Measurements from ENCODE around the gene CAMTA1. TPM values are rescaled to one million over a fixed set of nuclear protein-coding genes. Genes with fewer than 3 reads are reported as not detected.

Gene CAMTA1
- total and polyA plus RNA-seq, 9 of the 15 experiments (the other 6 are each of a cell fraction or from before 2014, with no cell fraction given) = 43.9 to 161 (median 65.9) TPM

GRCh38 chr1:6984536-6984935, 199.3 kb downstream of the CAMTA1 start:
- Histone ChIP-seq H3K27me3 (ENCODE audit: control insufficient read depth in 2 of 2, insufficient read depth in 2 of 2, low read length in 2 of 2) (peaks cover 24 to 54% of the 10 kb centered on the region in 2 experiments), H3K79me2 (ENCODE audit: control insufficient read depth, insufficient read depth, low read length) (no peaks in the 10 kb centered on the region), H3K27ac (ENCODE audit: extremely low read depth, low read depth, low read length) (no peak overlapping the region), H3K9me3 (replicated peaks; ENCODE audit: control insufficient read depth, insufficient read depth, low read depth, low read length) (no peaks in the 10 kb centered on the region), H3K4me1 (replicated peaks in 1 of 2; ENCODE audit: control insufficient read depth in 2 of 2, insufficient read depth in 2 of 2, low read length in 2 of 2) (no peaks in the 10 kb centered on the region), H3K9ac (ENCODE audit: insufficient read depth in 1 of 2, low read depth in 2 of 2, low read length in 2 of 2) (no peak overlapping the region), H3K4me2 (ENCODE audit: insufficient read depth, low read length) (no peak overlapping the region), H3K9me1 (ENCODE audit: control insufficient read depth, insufficient read depth, low read length) (peaks cover 5% of the 10 kb centered on the region), H4K20me1 (replicated peaks; ENCODE audit: control insufficient read depth, insufficient read depth, low read length) (0 out of 2 replicates have a peak, but pooled peaks cover 6% of the 10 kb centered on the region), H3K36me3 (ENCODE audit: control insufficient read depth, insufficient read depth, low read length) (no peaks in the 10 kb centered on the region), H3K4me3 (no peak overlapping the region), H2AFZ (ENCODE audit: low read depth, low read length) (no peak overlapping the region)
- no TSS peak for BruUV-seq (replicated peaks)
- FAIRE-seq = no peak
- ATAC-seq = no peak
- intact Hi-C loops (cut with micrococcal nuclease) = no loop called here
- under 1% methylated on average over 14 of the region's 14 CpGs for WGBS (ENCODE audit: insufficient coverage, low coverage, missing lambda C conversion rate)
- TF ChIP-seq HOMEZ (CRISPR knock-in tag; IDR thresholded peaks at IDR 0.05) (no peak), PHB (CRISPR knock-in tag; IDR thresholded peaks at IDR 0.05) (no peak), VEZF1 (CRISPR knock-in tag; IDR thresholded peaks at IDR 0.05) (no peak), ZNF184 (CRISPR knock-in tag; IDR thresholded peaks at IDR 0.05) (no peak), ZNF134 (CRISPR knock-in tag; conservative IDR thresholded peaks at IDR 0.05) (no peak), ZNF165 (CRISPR knock-in tag; IDR thresholded peaks at IDR 0.05; ENCODE audit: borderline replicate concordance) (no peak), MEF2D (tag; conservative IDR thresholded peaks at IDR 0.05; ENCODE audit: low read depth) (no peak), KLF1 (tag; IDR thresholded peaks at IDR 0.05) (no peak), NCOA1 (IDR thresholded peaks at IDR 0.05; ENCODE audit: low read depth) (no peak), RFX1 (IDR thresholded peaks at IDR 0.05) (no peak), ZFP91 (CRISPR knock-in tag; IDR thresholded peaks at IDR 0.05) (no peak), ARNT (IDR thresholded peaks at IDR 0.05) (no peak), GABPB2 (CRISPR knock-in tag; conservative IDR thresholded peaks at IDR 0.05) (no peak), TARDBP (IDR thresholded peaks at IDR 0.05) (no peak), HDGF (IDR thresholded peaks at IDR 0.05) (no peak)
- ChIA-PET CTCF (ENCODE audit: low intra/inter-chr PET ratio) (no interaction called here), POLR2A (no interaction called here)
- in situ Hi-C loops (cut with MboI) = no loop called here
- DNase-seq (ENCODE audit: extremely low read depth in 1 of 4, low spot score in 3 of 4) = no peak
